OCI-LY1 (cell line): Measurements from ENCODE around the gene DRD4.

Experiments used
- EZH2 ChIP-seq: fragments of 200-600 bp; sonication (generic), shearing (Covaris generic); IDR thresholded peaks from 2 replicates; pipeline ENCODE4 v1.8.0; 2017; ENCODE audit warnings: borderline replicate concordance, mixed run types, mild to moderate bottlenecking, antibody characterized with exemption, low read length, moderate library complexity, mixed read lengths
- TF ChIP-seq, protein P1 (sequence below): fragments of 200-600 bp; sonication (generic), shearing (Covaris generic); IDR thresholded peaks from 2 replicates; pipeline ENCODE4 v1.5.1; 2017; ENCODE audit warnings: mild to moderate bottlenecking, antibody characterized with exemption, low read length, moderate library complexity, mixed read lengths

DNA sequence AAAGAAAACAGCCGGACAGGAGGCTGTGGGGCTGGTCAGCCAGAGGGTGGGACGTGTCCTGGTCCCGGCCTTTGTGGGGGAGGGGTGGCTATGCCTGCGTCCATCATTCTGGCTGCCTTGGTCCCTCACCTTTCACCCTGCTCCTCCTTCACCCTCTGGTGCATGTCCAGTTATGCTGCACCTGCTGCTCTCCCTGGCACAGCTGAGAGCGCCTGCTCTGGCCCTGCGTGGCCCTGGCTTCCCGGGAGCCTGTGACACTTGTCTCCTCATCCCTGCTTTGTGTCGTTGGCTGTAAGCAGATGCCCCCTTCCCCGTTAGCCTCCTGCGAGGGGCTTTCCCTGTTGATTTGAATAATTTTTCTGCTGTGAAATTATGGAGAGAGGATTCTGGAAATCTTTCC lies 44.2 kb upstream of the DRD4 start:
- TF ChIP-seq, protein P1, sequence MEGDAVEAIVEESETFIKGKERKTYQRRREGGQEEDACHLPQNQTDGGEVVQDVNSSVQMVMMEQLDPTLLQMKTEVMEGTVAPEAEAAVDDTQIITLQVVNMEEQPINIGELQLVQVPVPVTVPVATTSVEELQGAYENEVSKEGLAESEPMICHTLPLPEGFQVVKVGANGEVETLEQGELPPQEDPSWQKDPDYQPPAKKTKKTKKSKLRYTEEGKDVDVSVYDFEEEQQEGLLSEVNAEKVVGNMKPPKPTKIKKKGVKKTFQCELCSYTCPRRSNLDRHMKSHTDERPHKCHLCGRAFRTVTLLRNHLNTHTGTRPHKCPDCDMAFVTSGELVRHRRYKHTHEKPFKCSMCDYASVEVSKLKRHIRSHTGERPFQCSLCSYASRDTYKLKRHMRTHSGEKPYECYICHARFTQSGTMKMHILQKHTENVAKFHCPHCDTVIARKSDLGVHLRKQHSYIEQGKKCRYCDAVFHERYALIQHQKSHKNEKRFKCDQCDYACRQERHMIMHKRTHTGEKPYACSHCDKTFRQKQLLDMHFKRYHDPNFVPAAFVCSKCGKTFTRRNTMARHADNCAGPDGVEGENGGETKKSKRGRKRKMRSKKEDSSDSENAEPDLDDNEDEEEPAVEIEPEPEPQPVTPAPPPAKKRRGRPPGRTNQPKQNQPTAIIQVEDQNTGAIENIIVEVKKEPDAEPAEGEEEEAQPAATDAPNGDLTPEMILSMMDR = no peak
- no peak for TF ChIP-seq EZH2
